Measurements from ENCODE around the gene NLGN1. TPM values are rescaled to one million over a fixed set of nuclear protein-coding genes. Genes with fewer than 3 reads are reported as not detected.

The NLGN1 gene
- polyA plus RNA-seq, 3 donors from 2014 or later, result not detected

DNA sequence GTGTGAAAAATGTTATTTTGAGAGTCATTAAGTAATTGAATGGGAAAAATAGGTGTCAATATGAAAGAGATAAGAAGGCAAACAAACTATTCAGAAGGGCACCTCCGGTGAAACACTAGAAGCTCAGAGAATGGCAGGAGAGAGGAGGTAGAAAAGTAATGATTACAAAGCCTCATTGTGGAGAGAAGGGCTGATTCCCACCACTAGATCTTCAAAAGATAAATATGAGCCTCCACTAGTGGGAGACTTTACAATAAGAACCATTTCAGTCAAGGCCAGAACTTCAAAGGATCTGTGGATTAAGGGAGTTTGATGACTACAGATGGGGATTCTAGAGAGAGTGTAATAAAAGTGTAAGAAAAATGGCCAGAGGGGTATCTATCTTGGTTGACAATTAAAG, 535.6 kb downstream of the NLGN1 start:
- no peak for DNase-seq
- Mint-ChIP-seq H3K4me1 (no peaks in the 10 kb centered on the region), H3K27me3 (ENCODE audit: low read depth in 3 of 3) (no peaks in the 10 kb centered on the region), H3K9me3 (peaks cover 0 to 24% (median 13%) of the 10 kb centered on the region in 6 donors), H3K4me3 (no peak overlapping the region), H3K27ac (no peak overlapping the region), H3K36me3 (no peaks in the 10 kb centered on the region)

DNA sequence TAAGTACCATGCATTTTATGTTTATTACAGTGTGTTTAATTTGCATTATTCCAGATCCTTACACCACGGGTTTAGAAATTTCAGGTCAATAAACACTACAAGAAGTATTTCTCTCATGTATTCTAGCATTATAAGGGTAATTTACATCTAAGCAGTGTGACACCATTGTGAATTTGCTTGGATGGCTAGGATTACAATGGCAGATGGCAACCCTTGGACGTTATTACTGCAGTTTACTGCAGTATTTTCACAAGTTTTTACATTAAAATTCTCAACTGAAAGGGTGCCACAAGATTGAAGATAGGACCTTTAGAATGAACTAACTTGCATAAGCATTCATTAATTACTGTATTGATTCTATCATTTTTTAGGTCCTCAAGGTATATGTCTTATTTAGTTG, 538.8 kb downstream of the NLGN1 start:
- Mint-ChIP-seq H3K36me3 (no peaks in the 10 kb centered on the region), H3K9me3 (peaks cover 0 to 22% (median 7%) of the 10 kb centered on the region in 6 donors), H3K4me1 (no peaks in the 10 kb centered on the region), H3K27ac (no peak overlapping the region), H3K27me3 (ENCODE audit: low read depth in 3 of 3) (no peaks in the 10 kb centered on the region), H3K4me3 (no peak overlapping the region)
- DNase-seq, result no peak

DNA sequence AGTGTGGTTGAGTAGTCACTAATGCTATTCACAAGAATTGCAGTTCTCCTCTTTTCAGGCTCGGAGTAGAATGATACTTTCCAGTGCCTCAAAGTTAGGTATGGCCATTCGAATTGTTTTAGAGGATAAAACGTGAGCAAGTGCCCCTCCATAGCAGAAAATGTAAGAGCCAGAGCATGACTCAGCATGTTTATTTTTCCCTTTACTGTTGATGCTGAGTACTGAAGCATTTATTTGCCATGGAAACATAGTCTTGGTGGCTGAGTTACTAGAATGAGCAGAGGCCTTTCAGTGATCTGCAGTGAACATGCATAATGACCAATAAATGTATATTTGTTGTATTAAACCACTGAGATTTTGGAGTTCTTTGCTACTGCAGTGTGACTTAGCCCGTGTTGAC, 540.6 kb downstream of the NLGN1 start:
- Mint-ChIP-seq H3K9me3 (peaks cover 0 to 13% (median 3%) of the 10 kb centered on the region in 6 donors), H3K4me1 (no peaks in the 10 kb centered on the region), H3K36me3 (no peaks in the 10 kb centered on the region), H3K4me3 (no peak overlapping the region), H3K27me3 (ENCODE audit: low read depth in 3 of 3) (no peaks in the 10 kb centered on the region), H3K27ac (no peak overlapping the region)
- DNase-seq, result no peak

DNA sequence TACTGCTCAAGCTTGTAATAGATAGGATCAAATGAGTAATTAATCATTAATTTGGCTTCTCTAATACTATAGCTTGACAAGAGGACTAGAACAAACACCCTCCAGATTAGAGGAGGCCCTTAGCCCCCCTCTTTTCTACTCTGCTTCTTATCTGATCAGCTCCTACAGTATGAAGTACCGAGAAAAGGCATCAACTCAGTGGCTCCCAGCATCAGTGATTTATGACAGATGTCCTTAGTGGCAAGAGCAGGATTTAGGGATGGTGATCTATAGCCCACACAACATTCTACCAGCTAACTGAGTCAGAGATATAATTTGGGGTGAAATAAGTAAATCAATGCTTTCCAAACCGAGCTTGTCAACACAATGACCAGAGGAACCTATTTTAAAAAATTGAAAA, 541.1 kb downstream of the NLGN1 start:
- H3K9me3 Mint-ChIP-seq, result peaks cover 0 to 11% (median 2%) of the 10 kb centered on the region in 6 donors
- DNase-seq, result no peak
- no peak overlapping the region for H3K27ac Mint-ChIP-seq
- no peaks in the 10 kb centered on the region for H3K36me3 Mint-ChIP-seq
- H3K27me3 Mint-ChIP-seq (ENCODE audit: low read depth in 3 of 3), result no peaks in the 10 kb centered on the region
- no peaks in the 10 kb centered on the region for H3K4me1 Mint-ChIP-seq
- H3K4me3 Mint-ChIP-seq, result no peak overlapping the region

DNA sequence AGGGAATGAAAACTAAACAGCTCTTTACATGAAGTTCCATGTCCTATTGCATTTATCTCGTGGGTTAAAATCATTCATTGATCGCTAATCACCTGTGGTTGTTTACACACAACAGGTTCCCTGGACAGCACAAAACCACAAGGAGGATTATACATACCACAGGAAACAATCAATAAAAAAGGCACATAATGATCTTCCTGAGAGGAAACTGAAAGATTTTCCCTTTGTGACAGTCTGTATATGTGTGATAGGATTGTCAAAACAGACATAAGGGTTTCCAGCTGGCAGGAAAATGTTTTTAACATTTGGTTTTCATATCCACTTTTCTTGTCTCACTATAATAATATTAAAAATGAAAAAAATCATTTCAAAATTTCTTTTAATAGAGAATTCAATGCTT, 541.8 kb downstream of the NLGN1 start:
- no peak for DNase-seq
- no peak overlapping the region for H3K27ac Mint-ChIP-seq
- no peak overlapping the region for H3K4me3 Mint-ChIP-seq
- no peaks in the 10 kb centered on the region for H3K4me1 Mint-ChIP-seq
- H3K36me3 Mint-ChIP-seq, result no peaks in the 10 kb centered on the region
- no peaks in the 10 kb centered on the region for H3K27me3 Mint-ChIP-seq (ENCODE audit: low read depth in 3 of 3)
- H3K9me3 Mint-ChIP-seq, result peaks cover 0 to 11% (median 2%) of the 10 kb centered on the region in 6 donors

DNA sequence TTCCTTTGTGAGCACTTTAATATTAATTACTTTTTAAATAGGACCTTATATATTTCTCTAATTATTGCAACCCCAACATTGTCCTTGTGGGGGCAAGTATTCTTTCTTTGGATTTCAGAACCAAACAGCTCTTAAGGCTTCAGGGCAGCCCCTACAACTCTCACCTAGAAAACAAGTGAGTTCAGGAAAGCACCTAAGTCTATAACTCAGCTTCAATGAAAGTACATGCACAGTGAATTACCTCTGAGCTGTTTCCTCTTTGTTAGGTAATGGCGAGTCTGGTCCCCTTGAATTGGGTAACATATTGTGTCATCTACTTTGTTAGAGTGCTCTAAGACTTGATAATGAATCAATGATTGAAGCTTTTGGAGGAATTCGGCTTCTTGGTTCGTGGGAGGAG, 545.7 kb downstream of the NLGN1 start:
- Mint-ChIP-seq H3K4me3 (no peak overlapping the region), H3K9me3 (peaks cover 0 to 10% (median 3%) of the 10 kb centered on the region in 6 donors), H3K4me1 (no peaks in the 10 kb centered on the region), H3K36me3 (no peaks in the 10 kb centered on the region), H3K27me3 (ENCODE audit: low read depth in 3 of 3) (no peaks in the 10 kb centered on the region), H3K27ac (no peak overlapping the region)
- DNase-seq, result no peak

DNA sequence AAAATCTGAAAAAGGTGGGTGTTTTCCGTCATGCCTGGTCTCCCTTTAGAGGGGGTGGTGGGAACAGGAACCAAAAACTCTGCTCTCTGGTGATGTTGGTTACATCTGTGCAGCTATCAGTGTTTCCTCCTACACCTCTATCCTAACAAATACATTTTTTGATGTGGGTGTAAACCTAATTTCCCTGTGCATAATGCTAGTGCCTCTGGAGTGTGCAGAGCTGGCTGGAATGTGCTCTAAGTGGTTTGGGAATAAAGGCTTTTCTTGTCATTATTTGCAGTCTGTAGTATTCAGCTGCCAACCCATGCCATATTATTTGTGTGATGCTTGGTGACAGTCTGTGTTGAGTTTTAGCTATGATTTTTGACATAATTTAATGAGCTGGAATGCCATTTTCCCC, 547.6 kb downstream of the NLGN1 start:
- no peaks in the 10 kb centered on the region for H3K4me1 Mint-ChIP-seq
- no peak overlapping the region for H3K27ac Mint-ChIP-seq
- peaks cover 0 to 14% (median 4%) of the 10 kb centered on the region in 6 donors for H3K9me3 Mint-ChIP-seq
- no peaks in the 10 kb centered on the region for H3K36me3 Mint-ChIP-seq
- no peak for DNase-seq
- no peaks in the 10 kb centered on the region for H3K27me3 Mint-ChIP-seq (ENCODE audit: low read depth in 3 of 3)
- H3K4me3 Mint-ChIP-seq, result no peak overlapping the region

DNA sequence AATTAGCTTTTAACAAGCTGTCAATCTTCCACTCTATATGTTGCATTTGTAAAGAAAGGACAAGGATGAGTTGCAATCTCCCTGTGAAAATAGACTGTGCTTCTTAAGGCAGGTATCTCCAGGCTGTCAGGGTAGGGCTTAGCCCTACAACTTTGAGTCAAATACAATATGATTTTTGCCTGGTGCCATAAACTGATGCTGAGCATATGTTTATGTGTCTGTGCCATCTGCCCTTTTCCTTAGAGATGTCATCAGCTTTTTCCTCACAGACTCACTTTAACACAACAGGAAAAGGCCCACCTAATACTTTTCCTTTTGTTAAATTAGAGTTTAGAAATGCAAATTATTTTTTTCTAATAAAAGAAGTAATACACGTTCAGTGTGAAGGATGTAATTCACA, 548.3 kb downstream of the NLGN1 start:
- no peak for DNase-seq
- H3K4me3 Mint-ChIP-seq, result no peak overlapping the region
- peaks cover 0 to 14% (median 4%) of the 10 kb centered on the region in 6 donors for H3K9me3 Mint-ChIP-seq
- no peaks in the 10 kb centered on the region for H3K36me3 Mint-ChIP-seq
- no peaks in the 10 kb centered on the region for H3K27me3 Mint-ChIP-seq (ENCODE audit: low read depth in 3 of 3)
- H3K27ac Mint-ChIP-seq, result no peak overlapping the region
- no peaks in the 10 kb centered on the region for H3K4me1 Mint-ChIP-seq

DNA sequence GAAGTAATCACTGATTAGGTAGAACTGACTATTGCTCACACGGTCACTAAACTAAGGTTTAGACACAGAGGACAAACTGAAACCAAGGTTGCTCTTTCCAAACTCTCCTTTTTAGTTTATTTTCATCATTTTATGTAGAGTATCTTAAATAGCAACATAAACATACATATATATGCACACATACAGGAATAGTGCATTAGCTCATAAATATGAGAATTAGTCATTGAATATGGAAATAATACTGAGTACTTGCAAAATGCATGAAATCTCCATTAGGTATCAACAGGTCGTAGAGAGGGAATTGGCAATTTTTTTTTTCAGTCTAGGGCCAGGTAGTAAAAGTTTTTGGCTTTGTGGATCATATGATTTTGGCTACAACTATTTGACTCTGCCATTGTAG, 557.1 kb downstream of the NLGN1 start:
- H3K36me3 Mint-ChIP-seq, result no peaks in the 10 kb centered on the region
- H3K27me3 Mint-ChIP-seq (ENCODE audit: low read depth in 3 of 3), result peaks cover 0 to 2% (median 0%) of the 10 kb centered on the region in 3 donors
- DNase-seq, result no peak
- no peak overlapping the region for H3K4me3 Mint-ChIP-seq
- H3K4me1 Mint-ChIP-seq, result no peaks in the 10 kb centered on the region
- H3K9me3 Mint-ChIP-seq, result peaks cover 1 to 22% (median 11%) of the 10 kb centered on the region in 6 donors
- H3K27ac Mint-ChIP-seq, result no peak overlapping the region

DNA sequence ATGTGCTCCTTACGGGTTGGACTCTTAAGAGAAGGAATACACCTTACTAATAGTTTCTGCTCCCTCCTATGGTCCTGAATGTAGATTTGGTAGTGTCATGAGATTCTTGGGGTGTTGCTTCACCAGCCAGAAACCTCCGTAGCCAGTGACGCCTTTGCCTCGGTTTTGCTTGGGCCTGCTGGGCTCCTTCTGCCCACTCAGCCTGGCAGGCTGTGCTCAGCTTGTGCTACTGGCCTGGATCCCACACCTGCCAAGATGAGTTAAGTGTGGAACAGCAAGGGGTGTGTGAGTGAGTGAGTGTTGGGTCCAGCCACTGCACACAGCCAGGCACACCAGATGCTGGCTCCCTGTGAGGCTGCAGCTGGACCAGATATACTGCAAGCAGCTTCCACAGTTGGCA, 560.1 kb downstream of the NLGN1 start:
- Mint-ChIP-seq H3K4me1 (no peaks in the 10 kb centered on the region), H3K36me3 (no peaks in the 10 kb centered on the region), H3K9me3 (peaks cover 0 to 25% (median 8%) of the 10 kb centered on the region in 6 donors), H3K27me3 (ENCODE audit: low read depth in 3 of 3) (peaks cover 0 to 2% (median 0%) of the 10 kb centered on the region in 3 donors), H3K4me3 (no peak overlapping the region), H3K27ac (no peak overlapping the region)
- DNase-seq, result no peak

DNA sequence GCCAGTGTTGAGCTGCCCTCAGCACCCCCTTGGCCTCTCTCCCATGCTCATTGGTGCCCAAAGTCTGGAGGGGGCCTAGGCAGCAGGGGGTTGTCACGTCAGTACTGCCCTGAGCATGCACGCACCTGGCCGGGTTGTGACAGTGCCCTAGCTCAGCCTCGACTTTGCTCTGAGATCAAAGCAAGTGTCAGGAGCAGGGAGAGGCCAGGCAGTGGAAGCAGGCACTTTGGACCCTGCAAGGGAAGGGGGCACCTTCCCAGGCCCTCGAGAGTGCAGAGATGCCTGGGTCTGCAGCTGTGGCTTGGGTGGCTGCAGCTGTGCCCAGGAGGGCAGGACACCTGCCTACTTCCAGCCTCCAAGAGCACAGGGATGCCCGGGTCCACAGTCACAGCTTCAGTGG, 561.3 kb downstream of the NLGN1 start:
- no peaks in the 10 kb centered on the region for H3K36me3 Mint-ChIP-seq
- H3K4me1 Mint-ChIP-seq, result no peaks in the 10 kb centered on the region
- H3K4me3 Mint-ChIP-seq, result no peak overlapping the region
- peaks cover 0 to 25% (median 9%) of the 10 kb centered on the region in 6 donors for H3K9me3 Mint-ChIP-seq
- no peak for DNase-seq
- H3K27ac Mint-ChIP-seq, result no peak overlapping the region
- peaks cover 0 to 2% (median 0%) of the 10 kb centered on the region in 3 donors for H3K27me3 Mint-ChIP-seq (ENCODE audit: low read depth in 3 of 3)

DNA sequence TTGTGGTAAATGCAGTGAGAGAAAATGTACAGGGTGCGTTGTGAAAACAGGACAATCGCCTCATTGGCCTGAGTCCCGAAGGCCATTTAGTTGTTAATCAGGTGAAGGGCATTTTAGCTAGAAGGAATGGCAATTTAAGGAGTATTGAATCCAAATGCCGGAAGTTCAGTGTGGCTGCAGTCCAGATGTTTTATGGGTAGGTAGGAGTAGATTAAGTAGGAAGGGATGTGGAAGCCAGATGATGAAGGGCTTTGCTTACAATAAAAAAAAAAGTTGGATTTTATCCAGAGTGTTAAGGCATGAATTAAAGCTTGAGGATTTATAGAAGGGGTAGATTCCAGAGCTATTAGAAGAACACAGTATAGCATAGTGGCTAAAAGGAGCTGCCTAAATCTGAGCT, 572.7 kb downstream of the NLGN1 start:
- Mint-ChIP-seq H3K4me1 (no peaks in the 10 kb centered on the region), H3K36me3 (no peaks in the 10 kb centered on the region), H3K4me3 (no peak overlapping the region), H3K9me3 (peaks cover 5 to 21% (median 11%) of the 10 kb centered on the region in 6 donors), H3K27me3 (ENCODE audit: low read depth in 3 of 3) (peaks cover 0 to 2% (median 0%) of the 10 kb centered on the region in 3 donors), H3K27ac (no peak overlapping the region)
- no peak for DNase-seq

DNA sequence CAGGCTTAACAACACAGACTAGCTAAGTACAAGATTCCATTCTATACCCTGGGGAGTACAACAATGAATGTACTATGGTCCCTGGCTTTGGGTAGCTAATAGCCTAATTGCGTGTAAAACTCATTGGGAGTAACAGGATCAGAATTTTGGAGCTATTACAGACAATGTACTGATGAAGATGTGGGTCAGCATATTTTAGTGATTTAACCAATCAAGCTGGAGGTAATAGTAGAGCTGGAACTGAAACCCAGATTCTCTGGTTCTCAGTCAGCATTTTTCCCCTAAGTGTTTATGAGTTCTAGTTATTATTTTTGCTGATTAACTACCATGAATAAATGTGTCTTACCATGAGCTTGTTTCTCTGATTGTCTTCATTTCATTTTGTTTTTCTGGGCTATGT, 578.7 kb downstream of the NLGN1 start:
- peaks cover 2 to 20% (median 6%) of the 10 kb centered on the region in 6 donors for H3K9me3 Mint-ChIP-seq
- no peak for DNase-seq
- H3K4me3 Mint-ChIP-seq, result no peak overlapping the region
- no peaks in the 10 kb centered on the region for H3K4me1 Mint-ChIP-seq
- no peaks in the 10 kb centered on the region for H3K36me3 Mint-ChIP-seq
- H3K27ac Mint-ChIP-seq, result no peak overlapping the region
- peaks cover 0 to 2% (median 2%) of the 10 kb centered on the region in 3 donors for H3K27me3 Mint-ChIP-seq (ENCODE audit: low read depth in 3 of 3)

DNA sequence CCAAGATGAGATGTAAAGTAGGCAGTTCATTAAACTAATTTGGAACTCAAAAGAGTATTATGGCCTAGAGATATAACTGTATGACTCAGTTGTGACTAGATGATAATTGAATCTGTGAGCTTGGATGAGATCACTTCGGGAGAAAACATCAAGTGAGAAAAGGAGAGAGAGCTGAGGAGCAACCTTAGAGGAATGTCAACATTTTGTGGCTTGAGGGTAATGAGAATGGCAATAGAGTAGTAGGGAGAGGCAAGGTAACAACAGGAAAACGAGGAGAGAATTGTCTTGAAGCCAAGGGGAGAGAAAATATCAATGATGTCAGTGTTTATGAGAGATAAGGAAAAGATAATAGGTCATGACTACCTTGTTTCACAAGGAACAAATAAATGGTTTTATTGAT, 580.2 kb downstream of the NLGN1 start:
- Mint-ChIP-seq H3K36me3 (no peaks in the 10 kb centered on the region), H3K27me3 (ENCODE audit: low read depth in 3 of 3) (peaks cover 0 to 2% (median 0%) of the 10 kb centered on the region in 3 donors), H3K27ac (no peak overlapping the region), H3K9me3 (peaks cover 0 to 12% (median 3%) of the 10 kb centered on the region in 6 donors), H3K4me3 (no peak overlapping the region), H3K4me1 (no peaks in the 10 kb centered on the region)
- no peak for DNase-seq

DNA sequence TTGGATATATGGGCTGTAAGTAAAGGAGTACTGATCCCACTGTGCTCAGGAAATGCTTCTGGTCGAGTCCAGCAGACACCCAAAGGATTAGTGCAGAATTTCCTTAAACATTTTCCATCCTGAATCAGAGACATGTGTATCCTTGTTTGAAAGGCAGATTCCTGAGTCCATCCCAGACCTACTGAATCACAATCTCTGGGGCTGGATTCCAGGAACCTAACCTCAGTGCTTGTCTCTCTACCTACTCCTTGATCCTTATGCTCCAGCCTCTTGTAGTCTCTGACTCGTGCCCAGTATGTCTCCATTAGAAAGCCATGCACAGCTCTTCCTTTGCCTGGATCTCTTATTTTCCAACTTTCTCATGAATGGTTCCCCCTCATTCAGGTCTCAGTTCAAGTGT, 585.8 kb downstream of the NLGN1 start:
- no peak overlapping the region for H3K4me3 Mint-ChIP-seq

More for the DNA sequence above, 585.8 kb downstream of the NLGN1 start:
- no peak overlapping the region for H3K27ac Mint-ChIP-seq
- peaks cover 6 to 23% (median 11%) of the 10 kb centered on the region in 6 donors for H3K9me3 Mint-ChIP-seq
- no peak for DNase-seq
- H3K36me3 Mint-ChIP-seq, result no peaks in the 10 kb centered on the region
- H3K27me3 Mint-ChIP-seq (ENCODE audit: low read depth in 3 of 3), result no peaks in the 10 kb centered on the region
- no peaks in the 10 kb centered on the region for H3K4me1 Mint-ChIP-seq

Measured in immature natural killer cell (primary cell).